ENCODE data around the gene DKKL1.

DNA sequence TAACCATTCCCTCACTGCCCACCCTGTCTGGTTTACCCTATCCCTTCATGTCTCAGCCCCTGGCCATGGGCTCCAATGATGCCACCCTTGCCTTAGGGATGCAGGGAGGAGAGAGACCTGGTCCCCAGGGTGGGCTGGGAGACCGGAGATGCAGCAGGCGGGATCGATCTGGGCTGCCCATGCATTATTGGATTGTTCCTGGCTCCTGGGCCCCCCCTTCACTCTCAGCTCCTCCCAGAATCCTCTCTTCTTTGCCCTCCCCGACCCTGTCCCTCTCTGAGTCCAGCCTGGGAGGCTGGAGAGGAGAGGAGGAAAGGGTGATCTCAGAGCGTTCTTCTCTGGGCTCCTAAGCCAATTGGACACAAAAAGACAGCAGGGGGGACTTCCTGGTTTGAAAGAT lies 30.2 kb downstream of the DKKL1 start:
- TF ChIP-seq, protein P1, sequence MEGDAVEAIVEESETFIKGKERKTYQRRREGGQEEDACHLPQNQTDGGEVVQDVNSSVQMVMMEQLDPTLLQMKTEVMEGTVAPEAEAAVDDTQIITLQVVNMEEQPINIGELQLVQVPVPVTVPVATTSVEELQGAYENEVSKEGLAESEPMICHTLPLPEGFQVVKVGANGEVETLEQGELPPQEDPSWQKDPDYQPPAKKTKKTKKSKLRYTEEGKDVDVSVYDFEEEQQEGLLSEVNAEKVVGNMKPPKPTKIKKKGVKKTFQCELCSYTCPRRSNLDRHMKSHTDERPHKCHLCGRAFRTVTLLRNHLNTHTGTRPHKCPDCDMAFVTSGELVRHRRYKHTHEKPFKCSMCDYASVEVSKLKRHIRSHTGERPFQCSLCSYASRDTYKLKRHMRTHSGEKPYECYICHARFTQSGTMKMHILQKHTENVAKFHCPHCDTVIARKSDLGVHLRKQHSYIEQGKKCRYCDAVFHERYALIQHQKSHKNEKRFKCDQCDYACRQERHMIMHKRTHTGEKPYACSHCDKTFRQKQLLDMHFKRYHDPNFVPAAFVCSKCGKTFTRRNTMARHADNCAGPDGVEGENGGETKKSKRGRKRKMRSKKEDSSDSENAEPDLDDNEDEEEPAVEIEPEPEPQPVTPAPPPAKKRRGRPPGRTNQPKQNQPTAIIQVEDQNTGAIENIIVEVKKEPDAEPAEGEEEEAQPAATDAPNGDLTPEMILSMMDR (IDR thresholded peaks at IDR 0.05), result no peak
- TF ChIP-seq POLR2A (IDR thresholded peaks at IDR 0.05), result no peak
